H1 (cell line): ENCODE measurements around the gene AP3D1. TPM values are rescaled to one million over a fixed set of nuclear protein-coding genes. Genes with fewer than 3 reads are reported as not detected.

Experiments used
- CREB1 ChIP-seq: IDR thresholded peaks from 2 replicates; pipeline ENCODE4 v1.6.1; 2012; ENCODE audit warnings: inconsistent platforms
- E2F6 ChIP-seq: IDR thresholded peaks from 2 replicates; pipeline ENCODE4 v1.6.1; 2012; ENCODE audit warnings: inconsistent platforms
- EGR1 ChIP-seq: IDR thresholded peaks from 2 replicates; pipeline ENCODE4 v1.6.1; 2011; ENCODE audit warnings: low read depth, low read length, borderline replicate concordance
- HDAC2 ChIP-seq, 2 experiments: fragments of 300-600 bp in 1 of 2; sonication (generic) in 1 of 2; IDR thresholded peaks; 2 replicates each; pipeline ENCODE4 v1.6.1; 2011 to 2012; ENCODE audit warnings: low read depth in 2 of 2, low read length in 2 of 2, mild to moderate bottlenecking in 2 of 2, moderate library complexity in 2 of 2, borderline replicate concordance in 1 of 2, inconsistent platforms in 1 of 2
- KDM4A ChIP-seq: IDR thresholded peaks from one replicate; pipeline ENCODE4 v1.7.1; 2012; ENCODE audit warnings: low read depth, mild to moderate bottlenecking, moderate library complexity, low read length, inconsistent platforms; ENCODE audit not compliant: severe bottlenecking
- MAFK ChIP-seq: IDR thresholded peaks from 2 replicates; pipeline ENCODE4 v1.6.1; 2012; ENCODE audit warnings: low read depth, mild to moderate bottlenecking, improper control_type of control experiment, low read length
- polyA plus RNA-seq, 7 experiments: library from polyadenylated mRNA; depleted of rRNA in 3 of 7; stranded (reverse) in 5 of 7; unstranded in 2 of 7; fragments of >200 nt in 5 of 7; fragments of 200-250 nt in 2 of 7; gene quantifications; 1 replicate in 5 of 7; 2 replicates in 1 of 7; 4 replicates in 1 of 7; pipeline versions ENCODE4 v1.2.1 to v1.2.3, GENCODE V29; 2011 to 2013; ENCODE audit warnings: missing spikeins in 2 of 7, mixed read lengths in 2 of 7
- total RNA-seq: library from RNA; stranded (reverse); fragmentation: NEBNext Ultra II Directional; extraction: Animal tissue kit (Norgen Biotek cat#: 25700); gene quantifications from 2 replicates; pipeline ENCODE4 v1.2.1, GENCODE V29; 2021

Gene AP3D1
- total and polyA plus RNA-seq, 2 of the 8 experiments (the other 6 are each of a cell fraction or from before 2014, with no cell fraction given): 161 to 174 TPM

- TF ChIP-seq MAFK: no peak
- TF ChIP-seq EGR1: no peak
- TF ChIP-seq HDAC2 (IDR thresholded peaks at IDR 0.05; ENCODE audit: borderline replicate concordance in 1 of 2, low read depth in 2 of 2, low read length in 2 of 2): no peak
- no peak for TF ChIP-seq E2F6
- no peak for TF ChIP-seq CREB1
- no peak for TF ChIP-seq KDM4A
Measured at GRCh38 chr19:2059422-2060201, 91.8 kb downstream of the AP3D1 start (continued).
